ENCODE results near the gene KIAA1614. TPM values are rescaled to one million over a fixed set of nuclear protein-coding genes. Genes with fewer than 3 reads are reported as not detected.

Gene KIAA1614
- total RNA-seq, 2 experiments from 2014 or later, result 0.19 to 0.34 TPM

Other genes starting within 250 kb of the KIAA1614 start
- 10 to 100 TPM; 20.8 to 21.1 TPM for gene STX6, start 110.0 kb downstream of the KIAA1614 start, total RNA-seq
- 10 to 100 TPM; 39.2 to 40.0 TPM for gene MR1, start 121.1 kb downstream of the KIAA1614 start, total RNA-seq
- gene IER5, start 175.8 kb downstream of the KIAA1614 start, total RNA-seq, result 10 to 100 TPM; 36.6 to 36.8 TPM